22Rv1 (cell line): ENCODE data around the gene AP1B1.

ENCODE experiments used
- H3K27ac ChIP-seq: fragments of 450-650 bp; 2 replicates; pipeline ENCODE4 v1.5.1; 2017
- ZFX ChIP-seq: fragments of 450-650 bp; IDR thresholded peaks from 2 replicates; pipeline ENCODE4 v1.6.1; 2017; ENCODE audit warnings: antibody characterized with exemption, borderline replicate concordance
- TF ChIP-seq, protein P1 (sequence below): fragments of 450-650 bp; IDR thresholded peaks from 2 replicates; pipeline ENCODE4 v1.5.1; 2017; ENCODE audit warnings: mild to moderate bottlenecking

Gene AP1B1

DNA sequence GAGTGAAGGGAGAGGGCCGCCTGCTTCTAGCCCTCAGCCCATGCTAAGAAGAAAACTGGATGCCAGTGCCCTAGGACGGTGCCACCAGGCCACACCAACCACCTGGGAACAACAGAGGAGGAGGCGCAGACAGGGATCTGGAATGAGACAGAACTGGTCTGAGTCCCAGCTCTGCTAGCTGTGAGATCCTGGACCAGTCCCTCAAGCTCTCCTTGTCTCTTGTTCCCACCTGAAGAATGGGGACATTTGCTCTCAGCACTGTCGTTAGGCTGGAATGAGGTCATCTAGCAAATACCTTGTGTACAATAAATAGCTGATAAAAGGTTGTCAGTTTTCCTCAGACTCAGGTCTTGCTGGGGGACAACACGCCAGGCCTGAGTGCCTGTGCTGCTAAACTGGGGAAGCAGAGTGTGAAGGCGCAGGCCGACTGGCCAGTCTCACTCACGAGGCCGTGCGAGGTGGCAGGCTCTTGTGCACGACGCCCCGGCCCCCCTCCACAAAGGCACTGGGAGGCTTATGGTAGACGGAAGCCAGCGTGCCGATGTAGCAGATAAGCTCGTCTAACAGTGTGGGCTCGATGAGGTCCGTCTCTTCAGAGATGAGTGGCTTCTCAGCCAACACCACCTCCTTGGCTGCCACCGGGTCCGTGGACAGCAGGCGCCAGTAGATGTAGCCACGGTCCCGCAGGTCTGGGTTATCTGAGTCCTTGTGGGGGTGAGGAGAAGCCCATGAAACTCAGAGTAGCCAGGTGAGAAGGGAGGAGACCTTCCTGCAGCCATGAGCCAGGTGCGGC is 47.1 kb downstream of the AP1B1 start:
- TF ChIP-seq, protein P1, sequence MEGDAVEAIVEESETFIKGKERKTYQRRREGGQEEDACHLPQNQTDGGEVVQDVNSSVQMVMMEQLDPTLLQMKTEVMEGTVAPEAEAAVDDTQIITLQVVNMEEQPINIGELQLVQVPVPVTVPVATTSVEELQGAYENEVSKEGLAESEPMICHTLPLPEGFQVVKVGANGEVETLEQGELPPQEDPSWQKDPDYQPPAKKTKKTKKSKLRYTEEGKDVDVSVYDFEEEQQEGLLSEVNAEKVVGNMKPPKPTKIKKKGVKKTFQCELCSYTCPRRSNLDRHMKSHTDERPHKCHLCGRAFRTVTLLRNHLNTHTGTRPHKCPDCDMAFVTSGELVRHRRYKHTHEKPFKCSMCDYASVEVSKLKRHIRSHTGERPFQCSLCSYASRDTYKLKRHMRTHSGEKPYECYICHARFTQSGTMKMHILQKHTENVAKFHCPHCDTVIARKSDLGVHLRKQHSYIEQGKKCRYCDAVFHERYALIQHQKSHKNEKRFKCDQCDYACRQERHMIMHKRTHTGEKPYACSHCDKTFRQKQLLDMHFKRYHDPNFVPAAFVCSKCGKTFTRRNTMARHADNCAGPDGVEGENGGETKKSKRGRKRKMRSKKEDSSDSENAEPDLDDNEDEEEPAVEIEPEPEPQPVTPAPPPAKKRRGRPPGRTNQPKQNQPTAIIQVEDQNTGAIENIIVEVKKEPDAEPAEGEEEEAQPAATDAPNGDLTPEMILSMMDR = no peak
- no peak for TF ChIP-seq ZFX
- H3K27ac ChIP-seq = no peak overlapping the region

DNA sequence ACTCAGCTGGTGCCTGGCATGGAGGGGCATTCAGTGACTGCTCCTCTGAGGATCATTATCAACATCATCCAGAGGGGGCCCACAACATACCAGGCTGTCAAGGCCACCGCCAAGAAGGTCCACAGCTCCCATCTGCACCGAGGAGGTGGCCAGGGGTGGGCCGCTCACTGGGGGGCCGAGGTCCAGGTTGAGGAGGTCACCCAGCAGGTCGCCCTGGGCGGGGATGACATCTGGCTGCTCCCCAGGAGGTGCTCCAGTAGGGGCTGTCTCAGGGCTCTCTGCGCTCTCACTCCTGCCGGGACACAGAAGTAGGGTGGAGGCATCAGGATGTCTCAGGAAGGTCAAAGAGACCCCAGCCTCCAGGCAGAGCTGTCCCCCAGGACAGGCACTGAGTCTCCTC is 47.8 kb downstream of the AP1B1 start:
- TF ChIP-seq ZFX = no peak
- H3K27ac ChIP-seq = no peak overlapping the region

DNA sequence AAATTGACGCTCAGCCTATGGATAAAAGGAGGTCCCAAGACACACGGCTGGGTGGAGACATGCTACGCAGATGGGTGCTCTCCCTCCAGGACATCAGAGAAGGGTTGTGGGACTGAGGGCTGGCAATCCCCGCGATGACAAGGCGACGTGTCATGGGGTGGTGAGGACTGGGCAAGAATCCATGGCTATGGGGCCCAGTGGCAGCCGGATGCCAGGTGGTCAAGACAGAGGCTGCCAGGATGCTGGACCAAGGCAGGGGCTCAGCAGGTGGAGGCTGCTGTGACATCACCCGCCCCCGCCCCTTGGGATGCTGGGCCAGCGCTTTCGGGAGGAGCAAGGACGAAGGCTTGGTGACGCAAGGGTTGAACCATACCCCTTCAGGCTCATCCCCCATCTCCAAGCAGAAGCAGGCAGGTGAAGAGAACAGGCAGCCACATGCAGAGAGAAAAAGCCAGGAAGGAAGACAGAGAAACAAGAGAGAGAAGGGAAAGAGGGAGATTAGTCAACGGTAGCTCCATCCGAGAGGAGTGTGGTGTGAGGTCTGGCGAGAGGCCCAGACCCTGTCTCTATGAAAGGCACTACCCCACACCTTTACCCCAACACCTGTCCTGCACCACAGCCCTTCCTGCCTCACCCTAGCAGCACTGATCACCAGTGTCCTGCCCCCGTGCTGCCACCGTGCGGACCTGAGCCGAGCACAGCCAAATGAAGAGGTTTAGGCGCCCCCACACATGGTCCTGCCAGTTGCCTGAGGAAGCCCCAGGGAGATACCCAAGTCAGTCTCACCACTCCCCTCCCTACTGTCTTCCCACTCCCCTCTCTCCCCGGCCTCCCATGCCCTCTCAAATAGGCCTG is 48.8 kb downstream of the AP1B1 start:
- TF ChIP-seq, protein P1 = no peak
- TF ChIP-seq ZFX = no peak
- H3K27ac ChIP-seq = no peak overlapping the region

DNA sequence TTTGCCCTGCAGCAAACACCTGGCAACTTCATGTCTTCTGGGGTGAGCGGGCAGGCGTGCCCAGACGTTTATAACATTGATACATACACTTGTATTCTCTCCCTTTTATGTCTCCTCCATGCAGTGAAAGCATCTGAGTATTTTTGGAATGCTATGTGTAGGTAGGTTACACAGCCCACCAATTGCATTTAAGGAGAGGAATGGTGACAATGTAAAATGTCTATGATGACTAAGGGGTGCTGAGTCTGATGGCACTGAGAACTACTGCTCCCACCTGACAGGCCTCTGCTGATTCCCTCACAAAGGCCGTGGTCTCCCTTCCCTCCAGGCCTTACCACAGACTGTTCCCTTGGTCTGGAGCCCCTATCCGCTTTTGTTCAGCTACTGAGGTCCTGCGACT is 50.0 kb downstream of the AP1B1 start:
- TF ChIP-seq, protein P1 = no peak
- TF ChIP-seq ZFX = no peak

DNA sequence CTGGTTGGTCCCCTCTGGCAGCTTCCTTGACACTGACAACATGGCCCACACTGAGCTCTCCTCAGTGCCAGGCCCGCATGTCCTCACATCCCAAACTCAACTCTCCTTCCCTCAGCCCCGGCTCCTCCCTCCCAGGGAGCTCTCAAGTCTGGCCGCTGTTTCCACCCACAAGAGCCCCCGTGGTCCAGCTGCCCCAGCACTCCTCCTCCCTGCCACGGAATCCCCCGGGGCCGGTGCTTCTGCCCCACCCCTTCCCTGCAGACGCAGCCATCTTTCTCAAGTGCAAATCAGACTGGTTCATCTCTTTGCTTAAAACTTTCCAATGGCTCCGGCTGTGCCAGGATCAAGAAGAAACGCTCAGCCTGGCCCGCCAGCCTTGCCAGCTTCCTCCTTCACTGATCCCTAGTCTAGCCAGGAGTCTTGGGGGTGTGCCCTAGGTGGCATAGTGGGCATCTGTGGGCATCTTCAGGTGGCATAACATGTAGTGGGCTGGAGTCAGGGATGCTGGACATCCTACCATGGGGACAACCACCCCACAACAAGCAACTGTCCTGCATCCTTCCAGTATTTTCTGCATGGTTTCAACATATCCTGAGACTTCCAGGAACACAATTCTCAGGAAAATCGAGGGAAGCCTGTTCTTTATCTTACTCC is 50.6 kb downstream of the AP1B1 start:
- no peak for TF ChIP-seq ZFX
- TF ChIP-seq, protein P1 = no peak
- no peak overlapping the region for H3K27ac ChIP-seq

More for the DNA sequence above, 50.0 kb downstream of the AP1B1 start:
- H3K27ac ChIP-seq = no peak overlapping the region

DNA sequence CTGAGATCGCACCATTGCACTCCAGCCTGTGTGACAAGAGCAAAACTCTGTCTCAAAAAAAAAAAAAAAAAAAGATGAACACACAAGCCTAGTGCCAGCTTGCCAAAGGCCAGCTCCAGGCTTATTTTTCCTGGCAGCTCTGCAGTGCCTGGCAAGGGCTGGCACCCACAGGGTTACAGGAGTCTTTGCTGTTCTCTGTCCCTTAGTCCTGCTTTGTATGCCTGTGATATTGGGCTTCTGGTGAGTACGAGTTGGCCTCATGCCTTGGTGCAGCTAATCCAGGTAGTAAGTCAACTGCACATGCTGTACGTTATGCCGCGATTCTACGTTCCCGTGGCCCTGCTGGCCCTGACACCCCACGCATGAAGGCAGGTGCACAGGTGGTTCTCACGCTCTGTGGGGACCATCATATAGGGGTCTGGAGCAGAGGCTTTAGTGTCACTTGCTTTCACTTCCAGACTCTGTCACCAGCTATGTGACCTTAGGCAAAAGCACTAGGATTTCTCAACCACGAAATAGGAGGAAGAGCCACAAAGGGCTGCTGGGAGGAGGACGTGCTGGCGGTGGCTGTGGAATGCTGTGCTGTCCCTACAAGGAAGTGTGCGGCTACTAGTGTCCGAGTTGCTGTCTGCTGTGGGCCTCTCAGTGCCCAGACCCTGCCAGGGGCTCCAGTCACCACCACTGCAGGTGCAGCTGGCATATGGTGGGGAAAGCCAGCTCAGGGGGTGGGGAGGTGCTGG is 51.4 kb downstream of the AP1B1 start:
- TF ChIP-seq, protein P1 = no peak
- TF ChIP-seq ZFX = no peak
- no peak overlapping the region for H3K27ac ChIP-seq

DNA sequence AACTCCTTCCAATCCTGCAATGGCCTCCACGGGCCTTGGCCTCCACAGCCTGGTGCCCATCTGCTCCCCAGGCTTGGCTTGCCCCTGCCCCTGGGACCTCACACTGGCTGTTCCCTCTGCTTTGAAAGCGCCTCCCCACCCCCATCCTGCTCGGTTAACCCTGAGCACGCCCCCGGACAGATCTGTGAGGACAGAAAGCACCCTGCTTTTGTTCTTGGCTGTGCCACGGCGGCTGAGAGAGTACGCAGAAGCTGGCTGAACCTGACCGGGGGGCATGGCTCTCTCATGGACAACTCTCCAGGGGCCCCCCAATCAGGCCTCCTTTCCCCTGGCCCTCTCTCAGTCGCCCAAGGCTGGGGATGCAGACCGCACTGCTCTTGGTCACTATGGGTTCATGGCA is 52.7 kb downstream of the AP1B1 start:
- H3K27ac ChIP-seq = no peak overlapping the region
- TF ChIP-seq, protein P1 = no peak
- TF ChIP-seq ZFX = no peak
